GM18519 (cell line): ENCODE measurements around the gene SAP30L.

Source experiments
- ATAC-seq: cut with Tn5 transposase; IDR thresholded peaks from one replicate; pipeline ENCODE4 v1.9.1; 2021; ENCODE audit warnings: mild to moderate bottlenecking, moderate library complexity; ENCODE audit not compliant: unreplicated experiment, low FRiP score

Gene SAP30L

GRCh38 chr5:154503698-154504039 is 57.9 kb downstream of the SAP30L start:
- ATAC-seq, result no peak

- no peak for ATAC-seq
Observed at GRCh38 chr5:154505567-154505966, 59.8 kb downstream of the SAP30L start.

- no peak for ATAC-seq
Observed at GRCh38 chr5:154506049-154506715, 60.4 kb downstream of the SAP30L start.

- ATAC-seq, result no peak
Observed at GRCh38 chr5:154506716-154507080, 60.9 kb downstream of the SAP30L start.

- ATAC-seq, result no peak
Observed at GRCh38 chr5:154508114-154508513, 62.3 kb downstream of the SAP30L start.

GRCh38 chr5:154509784-154510555 is 64.2 kb downstream of the SAP30L start:
- ATAC-seq, result no peak
